HT-29 (cell line): ENCODE results near the gene F11R. TPM values are rescaled to one million over a fixed set of nuclear protein-coding genes. Genes with fewer than 3 reads are reported as not detected.
"Not testable (repeated sequence)": the region's sequence is repeated elsewhere in the genome, so short reads cannot be mapped to it uniquely, and the experiment has no call there.

Experiments
- DNase-seq: peaks from one replicate; pipeline ENCODE4 v3.0.0-alpha.2; 2015; ENCODE audit warnings: low spot score
- total RNA-seq: library from RNA; depleted of rRNA; stranded (reverse); fragments of >200 nt; shearing (Covaris generic); gene quantifications from 2 replicates; pipeline ENCODE4 v1.2.3, GENCODE V29; 2014

The F11R gene
- total RNA-seq, 1 experiment from 2014 or later, result 154 TPM

- DNase-seq, result no peak
These were observed 23.6 kb upstream of the F11R start for GRCh38 chr1:161044535-161044907.

GRCh38 chr1:161039546-161039945 lies 18.6 kb upstream of the F11R start:
- DNase-seq, result no peak

GRCh38 chr1:161039154-161039545 lies 18.2 kb upstream of the F11R start:
- DNase-seq, result no peak

GRCh38 chr1:161038523-161039153 lies 17.7 kb upstream of the F11R start, which contains the start of gene TSTD1:
TSS of gene TSTD1 (minus strand) at chr1:161038964. CDS start at chr1:161038889, 75 bp downstream.
- DNase-seq, result peak; percentile 79

GRCh38 chr1:161037661-161038522 lies 16.9 kb upstream of the F11R start:
- DNase-seq, result peak; percentile 36

GRCh38 chr1:161033751-161034150 lies 12.8 kb upstream of the F11R start:
- DNase-seq, result no peak

GRCh38 chr1:161032409-161032808 lies 11.5 kb upstream of the F11R start:
- no peak for DNase-seq

GRCh38 chr1:161031874-161032273 lies 10.9 kb upstream of the F11R start:
- no peak for DNase-seq

GRCh38 chr1:161029466-161029865 lies 8.5 kb upstream of the F11R start:
- not testable (repeated sequence) for DNase-seq

- DNase-seq, result not testable (repeated sequence)
These were observed 6.0 kb upstream of the F11R start for GRCh38 chr1:161026954-161027353.

GRCh38 chr1:161022432-161022831 lies 1.5 kb upstream of the F11R start:
- not testable (repeated sequence) for DNase-seq

GRCh38 chr1:161021970-161022353 lies 1.0 kb upstream of the F11R start:
- DNase-seq, result peak; percentile 33

GRCh38 chr1:161021165-161021969 lies 415 bp upstream of the F11R start:
- DNase-seq, result peak; percentile 98

GRCh38 chr1:161019751-161020495 lies 1.0 kb downstream of the F11R start:
- DNase-seq, result peak; percentile 57

- not testable (repeated sequence) for DNase-seq
These were observed 1.8 kb downstream of the F11R start for GRCh38 chr1:161019111-161019660.

GRCh38 chr1:161018631-161018930 lies 2.4 kb downstream of the F11R start:
- no peak for DNase-seq

GRCh38 chr1:161017756-161018630 lies 3.0 kb downstream of the F11R start:
- DNase-seq, result no peak

- not testable (repeated sequence) for DNase-seq
These were observed 3.8 kb downstream of the F11R start for GRCh38 chr1:161017181-161017580.

- DNase-seq, result peak; percentile 25
These were observed 4.3 kb downstream of the F11R start for GRCh38 chr1:161016683-161017082.
